RKO (cell line): Measurements from ENCODE around the gene AKR7A2.
"Not testable (repeated sequence)": the region's sequence is repeated elsewhere in the genome, so short reads cannot be mapped to it uniquely, and the experiment has no call there.

Source experiments
- DNase-seq: peaks from one replicate; pipeline ENCODE4 v3.0.0-alpha.2; 2016; ENCODE audit warnings: low spot score

The AKR7A2 gene

GRCh38 chr1:19305880-19306279 is 6.1 kb downstream of the AKR7A2 start:
- DNase-seq: no peak

- not testable (repeated sequence) for DNase-seq
Measured at GRCh38 chr1:19304081-19304480, 7.9 kb downstream of the AKR7A2 start.

GRCh38 chr1:19300211-19300610 is 11.7 kb downstream of the AKR7A2 start:
- DNase-seq: no peak

- DNase-seq: no peak
Measured at GRCh38 chr1:19294638-19295037, 17.3 kb downstream of the AKR7A2 start.

GRCh38 chr1:19289244-19289643 is 22.7 kb downstream of the AKR7A2 start:
- DNase-seq: no peak

DNA sequence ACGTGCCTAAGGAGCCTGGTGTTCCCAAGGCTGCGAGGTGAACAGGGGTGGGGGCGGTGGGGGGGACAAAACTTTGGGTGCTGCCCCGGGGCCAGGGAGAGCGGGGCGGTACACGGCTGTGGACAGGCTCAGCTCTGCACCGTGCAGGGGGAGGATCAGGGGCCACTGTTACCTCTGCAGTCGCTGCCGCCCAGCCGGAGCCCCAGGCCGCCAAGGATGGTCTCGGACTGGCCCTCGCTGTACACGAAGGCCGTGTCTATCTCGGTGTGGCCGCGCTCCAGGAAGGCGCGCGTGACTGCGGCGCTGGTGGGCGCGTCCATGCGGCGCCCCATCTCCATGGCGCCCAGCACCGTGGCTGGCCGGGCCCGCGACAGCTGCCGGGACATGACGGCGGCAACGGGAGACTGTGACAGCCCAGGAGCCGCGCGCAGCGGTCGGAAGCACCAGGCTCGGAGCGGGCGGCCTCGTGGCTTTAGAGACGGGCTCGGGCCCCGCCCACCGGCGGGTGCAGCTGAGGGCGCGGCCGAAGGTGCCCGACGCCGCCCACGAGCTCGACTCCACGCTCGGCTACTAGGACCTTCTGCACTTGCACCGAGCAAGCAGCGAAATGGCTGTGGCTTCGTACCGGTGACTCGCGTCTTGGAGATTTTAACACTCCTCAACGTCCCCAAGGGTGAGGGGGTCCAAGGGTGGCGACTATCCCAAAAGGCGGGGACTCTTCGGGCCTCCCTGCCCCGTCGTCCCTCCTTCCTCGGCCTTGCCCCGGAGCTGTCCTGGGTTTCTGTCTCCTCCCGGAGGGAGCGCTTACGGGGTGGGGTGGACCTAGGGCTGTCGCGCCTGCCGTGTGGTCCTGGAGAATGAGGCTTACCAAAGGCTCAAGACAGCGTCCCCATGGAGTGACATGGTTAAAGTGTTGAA is 23.4 kb downstream of the AKR7A2 start, which contains the start of gene AKR7A3:
Gene AKR7A3 (minus strand): TSS at position 447 of the 918 bp plus-strand sequence. CDS start 61 bp downstream, at position 386.
- DNase-seq: peak; percentile 84

DNA sequence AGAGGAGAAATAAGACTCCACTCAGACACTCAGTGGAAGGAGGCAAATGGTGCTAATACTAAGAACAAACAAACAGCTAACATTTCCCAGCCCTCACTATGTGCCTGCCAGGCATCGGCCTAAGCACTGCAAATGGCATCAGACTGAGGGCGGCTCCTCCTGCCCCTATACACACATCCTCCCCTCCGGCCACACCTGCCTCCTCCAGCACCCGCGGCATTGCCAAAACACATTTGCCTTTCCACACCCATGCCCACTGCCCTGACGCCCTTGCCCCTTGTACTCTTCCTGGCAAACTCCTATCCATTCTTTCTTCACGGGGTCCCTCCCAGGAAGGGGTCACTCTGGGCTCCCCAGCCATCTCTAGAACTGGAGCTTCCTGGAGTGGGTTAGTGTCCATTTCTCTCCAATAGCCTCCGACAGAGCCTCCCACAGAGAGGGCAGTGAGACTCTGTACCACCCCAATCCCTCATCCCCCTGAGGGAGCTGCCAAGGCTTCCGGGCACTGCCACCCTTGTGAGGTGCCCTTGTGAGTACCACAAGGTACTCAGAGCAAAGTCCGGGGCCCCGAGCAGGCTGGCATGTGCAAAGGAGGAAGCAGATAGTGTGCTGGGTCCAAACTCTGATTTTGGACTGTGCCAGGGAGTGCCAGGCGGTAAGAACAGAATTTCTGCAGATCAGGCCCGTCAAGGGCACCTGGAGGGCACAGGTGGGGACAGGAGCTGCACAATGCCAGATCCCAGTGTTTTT is 24.3 kb downstream of the AKR7A2 start:
- DNase-seq: no peak

- not testable (repeated sequence) for DNase-seq
Measured at GRCh38 chr1:19285807-19286206, 26.1 kb downstream of the AKR7A2 start.

DNA sequence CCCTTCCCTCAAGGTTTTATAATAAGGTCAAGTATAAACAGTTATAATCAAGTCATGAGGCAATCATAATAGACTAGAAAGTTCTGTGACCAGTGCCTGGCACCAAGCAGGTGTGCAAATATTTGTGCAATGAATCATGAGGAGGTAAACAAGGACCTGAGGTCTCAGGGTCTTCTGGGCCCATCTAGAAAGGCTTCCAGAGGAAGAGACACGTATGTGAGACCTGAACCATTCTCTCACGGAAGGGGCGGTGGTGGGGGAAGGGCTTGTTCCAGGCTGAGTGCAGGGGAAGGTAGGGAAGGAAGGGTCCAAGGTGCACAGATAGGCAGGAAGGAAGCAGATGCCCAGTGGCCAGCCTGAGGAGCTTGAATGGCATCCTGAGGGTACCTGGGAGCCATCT is 26.6 kb downstream of the AKR7A2 start:
- DNase-seq: not testable (repeated sequence)

DNA sequence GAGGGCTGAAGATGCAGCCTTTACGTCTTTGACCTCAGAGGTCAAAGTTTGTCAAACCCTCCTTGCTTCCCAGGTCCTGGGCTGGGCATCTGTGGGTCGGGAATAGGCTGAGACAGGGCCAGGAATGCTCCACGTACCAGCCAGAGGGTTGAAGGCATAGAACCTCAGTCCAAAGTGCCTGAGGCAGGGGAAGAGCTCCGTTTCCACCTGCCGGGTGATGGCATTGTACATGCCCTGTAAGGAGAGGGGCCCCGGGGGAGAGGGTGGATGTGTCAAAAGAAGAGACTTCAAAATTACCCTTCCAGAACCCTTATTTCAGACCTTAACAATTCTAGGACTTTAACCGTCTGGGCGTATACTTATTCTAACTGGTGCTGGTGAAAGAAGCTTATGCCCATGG is 27.1 kb downstream of the AKR7A2 start:
- no peak for DNase-seq

- no peak for DNase-seq
Measured at GRCh38 chr1:19283891-19284290, 28.1 kb downstream of the AKR7A2 start.

- DNase-seq: no peak
Measured at GRCh38 chr1:19274636-19275035, 37.3 kb downstream of the AKR7A2 start.

GRCh38 chr1:19273844-19274531 is 38.0 kb downstream of the AKR7A2 start:
- DNase-seq: not testable (repeated sequence)

DNA sequence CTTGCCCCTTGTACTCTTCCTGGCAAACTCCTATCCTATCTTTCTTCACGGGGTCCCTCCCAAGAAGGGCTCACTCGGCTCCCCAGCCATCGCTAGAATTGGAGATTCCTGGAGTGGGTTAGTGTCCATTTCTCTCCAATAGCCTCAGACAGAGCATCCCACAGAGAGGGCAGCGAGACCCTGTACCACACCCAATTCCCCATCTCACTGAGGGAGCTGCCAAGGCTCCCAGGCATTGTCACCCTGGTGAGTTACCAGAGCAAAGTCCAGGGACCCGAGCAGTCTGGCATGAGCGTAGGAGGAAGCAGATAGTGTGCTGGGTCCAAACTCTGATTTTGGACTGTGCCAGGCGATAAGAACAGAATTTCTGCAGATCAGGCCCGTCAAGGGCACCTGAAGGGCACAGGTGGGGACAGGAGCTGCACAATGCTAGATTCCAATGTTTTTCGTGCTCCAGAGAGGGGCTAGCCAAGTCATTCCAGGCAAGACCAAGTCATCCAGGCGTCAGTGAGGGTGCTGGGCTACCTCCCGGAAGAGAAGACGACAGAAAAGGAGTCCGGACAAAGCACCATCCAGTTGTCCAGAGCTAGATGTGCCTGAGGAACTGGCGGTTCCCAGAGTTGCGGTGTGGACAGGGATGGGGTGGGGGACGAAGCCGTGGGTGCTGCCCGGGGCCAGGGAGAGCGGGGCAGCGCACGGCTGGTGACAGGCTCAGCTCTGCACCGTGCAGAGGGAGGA is 38.7 kb downstream of the AKR7A2 start:
- DNase-seq: no peak

DNA sequence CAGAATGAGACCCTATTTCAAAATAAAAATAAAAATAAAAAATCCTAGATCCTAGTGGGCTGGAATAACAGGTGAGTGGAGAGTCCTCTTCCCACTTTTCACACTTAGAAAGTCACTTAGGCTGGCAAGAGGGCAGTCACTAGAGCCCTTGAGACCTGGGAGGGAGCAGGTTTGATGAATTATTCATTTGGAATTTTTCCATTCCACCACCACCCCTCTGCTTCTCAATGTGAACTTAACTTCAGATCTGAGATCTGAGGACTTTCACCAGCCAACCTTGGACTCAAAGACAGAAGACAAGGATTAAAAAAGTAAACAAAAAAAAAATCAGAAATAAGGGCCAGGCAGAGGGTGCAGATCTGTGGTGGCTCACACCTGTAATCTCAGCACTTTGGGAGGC is 39.9 kb downstream of the AKR7A2 start:
- DNase-seq: no peak

- not testable (repeated sequence) for DNase-seq
Measured at GRCh38 chr1:19270343-19270730, 41.6 kb downstream of the AKR7A2 start.

DNA sequence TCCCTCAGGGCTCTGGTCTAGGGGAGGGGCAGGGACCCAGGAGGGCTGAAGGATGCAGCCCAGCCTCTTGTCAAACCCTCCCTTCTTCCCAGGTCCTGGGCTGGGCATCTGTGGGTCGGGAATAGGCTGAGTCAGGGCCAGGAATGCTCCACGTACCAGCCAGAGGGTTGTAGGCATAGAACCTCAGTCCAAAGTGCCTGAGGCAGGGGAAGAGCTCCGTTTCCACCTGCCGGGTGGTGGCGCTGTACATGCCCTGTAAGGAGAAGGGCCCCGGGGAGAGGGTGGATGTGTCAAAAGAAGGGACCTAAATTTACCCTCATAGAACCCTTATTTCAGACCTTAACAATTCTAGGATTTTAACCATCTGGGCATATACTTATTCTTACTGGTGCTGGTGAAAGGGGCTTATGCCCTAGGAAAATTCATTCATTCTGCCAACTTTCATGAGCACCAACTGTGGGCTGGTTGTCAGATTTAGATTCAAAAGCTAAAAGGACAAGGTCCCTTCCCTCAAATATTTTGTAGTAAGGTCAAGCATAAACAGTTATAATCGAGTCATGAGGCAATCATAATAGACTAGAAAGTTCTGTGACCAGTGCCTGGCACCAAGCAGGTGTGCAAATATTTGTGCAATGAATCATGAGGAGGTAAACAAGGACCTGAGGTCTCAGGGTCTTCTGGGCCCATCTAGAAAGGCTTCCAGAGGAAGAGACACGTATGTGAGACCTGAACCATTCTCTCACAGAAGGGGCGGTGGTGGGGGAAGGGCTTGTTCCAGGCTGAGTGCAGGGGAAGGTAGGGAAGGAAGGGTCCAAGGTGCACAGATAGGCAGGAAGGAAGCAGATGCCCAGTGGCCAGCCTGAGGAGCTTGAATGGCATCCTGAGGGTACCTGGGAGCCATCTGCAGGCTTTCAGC is 42.3 kb downstream of the AKR7A2 start:
- not testable (repeated sequence) for DNase-seq

DNA sequence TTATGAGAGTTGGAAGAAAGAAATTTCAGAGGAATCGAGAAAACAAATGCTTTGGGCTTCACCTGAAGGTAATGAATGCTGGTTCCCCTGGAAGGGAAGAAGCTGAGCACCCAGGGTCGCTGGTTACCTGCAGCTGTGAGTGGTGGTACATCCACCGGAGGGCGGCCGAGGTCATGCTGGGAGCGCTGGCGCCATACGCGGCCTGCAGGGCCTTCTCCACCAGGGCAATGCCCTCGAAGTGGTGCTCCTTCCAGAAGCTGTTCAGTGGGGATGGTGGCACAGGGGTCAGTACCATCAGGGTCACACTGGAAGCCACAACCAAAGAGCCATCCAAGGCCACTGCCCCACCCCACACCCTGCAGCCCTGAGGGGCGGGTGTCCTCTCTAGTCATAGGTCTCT is 43.5 kb downstream of the AKR7A2 start:
- no peak for DNase-seq

GRCh38 chr1:19262744-19263143 is 49.2 kb downstream of the AKR7A2 start:
- DNase-seq: no peak

DNA sequence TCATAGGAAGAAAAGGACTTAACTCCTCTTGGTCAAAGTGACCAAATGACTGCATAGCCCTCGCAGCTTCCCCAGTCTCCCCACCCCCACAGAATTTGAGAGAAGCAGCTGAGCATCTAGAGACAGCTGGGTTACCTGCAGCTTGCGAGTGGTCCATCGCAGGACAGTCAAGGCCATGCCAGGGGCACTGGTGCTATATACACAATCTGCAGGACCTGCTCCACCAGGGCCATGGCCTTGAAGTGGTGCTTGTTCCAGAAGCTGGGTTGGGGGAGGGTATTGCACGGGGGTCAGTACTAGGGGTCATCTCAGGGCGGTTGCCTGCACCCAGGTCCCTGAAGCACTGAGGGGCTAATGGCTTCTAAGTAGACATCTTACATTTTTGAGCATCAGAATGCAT is 49.9 kb downstream of the AKR7A2 start:
- DNase-seq: no peak
